Spleen (tissue), 11 donors: Measurements from ENCODE around the gene SMARCA1. TPM values are rescaled to one million over a fixed set of nuclear protein-coding genes. Genes with fewer than 3 reads are reported as not detected.
A peak's percentile ranks its signal among the peaks of the same experiment; 100 is the strongest.

ENCODE experiments used
- DNase-seq: peaks from one replicate; pipeline ENCODE4 v3.0.0-alpha.2; 2020
- H3K27ac ChIP-seq, 8 donors: fragments of 200-600 bp; sonication (generic) in 7 of 8; 1 replicate in 4 of 8; 2 replicates in 4 of 8; pipeline versions ENCODE4 v1.5.0 to v1.8.0; 2016 to 2021; ENCODE audit warnings: inconsistent platforms in 4 of 8, mild to moderate bottlenecking in 4 of 8, moderate library complexity in 1 of 8
- H3K27me3 ChIP-seq, 7 donors: fragments of 200-600 bp; sonication (generic) in 6 of 7; replicated peaks in 1 of 7; 1 replicate in 4 of 7; 2 replicates in 3 of 7; pipeline versions ENCODE4 v1.5.0 to v1.8.0; 2016 to 2021; ENCODE audit warnings: inconsistent platforms in 3 of 7, mild to moderate bottlenecking in 1 of 7
- H3K36me3 ChIP-seq, 6 donors: fragments of 200-600 bp; sonication (generic) in 5 of 6; 1 replicate in 4 of 6; 2 replicates in 2 of 6; pipeline versions ENCODE4 v1.5.0 to v1.8.0; 2016 to 2021; ENCODE audit warnings: inconsistent platforms in 2 of 6
- H3K4me1 ChIP-seq, 6 donors: fragments of 200-600 bp; sonication (generic) in 5 of 6; 1 replicate in 3 of 6; 2 replicates in 3 of 6; pipeline versions ENCODE4 v1.5.0 to v1.8.0; 2016 to 2021; ENCODE audit warnings: inconsistent platforms in 3 of 6
- H3K4me3 ChIP-seq, 8 donors: fragments of 200-600 bp; sonication (generic) in 7 of 8; 1 replicate in 4 of 8; 2 replicates in 4 of 8; pipeline versions ENCODE4 v1.5.0 to v1.8.0; 2016 to 2021; ENCODE audit warnings: inconsistent platforms in 4 of 8, mild to moderate bottlenecking in 4 of 8, moderate library complexity in 2 of 8
- H3K9me3 ChIP-seq, 8 donors: fragments of 200-600 bp; sonication (generic) in 7 of 8; 1 replicate in 4 of 8; 2 replicates in 4 of 8; pipeline versions ENCODE4 v1.5.0 to v1.8.0; 2016 to 2021; ENCODE audit warnings: inconsistent platforms in 4 of 8
- CTCF ChIP-seq, 11 experiments: fragments of 200-600 bp in 7 of 11; fragments of 450-650 bp in 4 of 11; sonication (generic) in 4 of 11; IDR thresholded peaks in 8 of 11; conservative IDR thresholded peaks in 3 of 11; 1 replicate in 7 of 11; 2 replicates in 4 of 11; pipeline versions ENCODE4 v1.4.0 to v1.8.0; 2016 to 2021; ENCODE audit warnings: antibody characterized with exemption in 11 of 11, inconsistent platforms in 4 of 11, mild to moderate bottlenecking in 1 of 11
- POLR2A ChIP-seq, 3 donors: fragments of 450-650 bp; IDR thresholded peaks; one replicate each; pipeline ENCODE4 v1.5.1; 2017; ENCODE audit warnings: antibody characterized with exemption in 3 of 3, mild to moderate bottlenecking in 1 of 3
- POLR2AphosphoS5 ChIP-seq, 3 donors: sonication (generic); formaldehyde crosslinking; IDR thresholded peaks; one replicate each; pipeline ENCODE4 v1.5.1; 2017; ENCODE audit warnings: antibody characterized with exemption in 3 of 3
- WGBS, 5 donors: extraction: QIAGEN DNeasy Blood & Tissue Kit in 3 of 5; methylation state at CpG; one replicate each; pipeline versions ENCODE4 v1.1.5 to v1.1.7; 2013 to 2018; 5-methylcytosine and 5-hydroxymethylcytosine counted together
- intact Hi-C: fragments of 100-400 bp; cut with DNase I; formaldehyde crosslinking; loops from one replicate; pipeline ENCODE4 v1.15.0; 2023; ENCODE audit warnings: low total_unique reads
- polyA plus RNA-seq, 3 donors: library from polyadenylated mRNA; stranded (reverse); fragments of 200-250 nt; gene quantifications; one replicate each; pipeline ENCODE4 v1.2.1, GENCODE V29; 2013
- total RNA-seq, 7 donors: library from RNA; depleted of rRNA in 3 of 7; stranded (reverse); fragments of >200 nt in 3 of 7; fragmentation: NEBNext Ultra II Directional in 4 of 7; extraction: Animal tissue kit (Norgen Biotek cat#: 25700) in 4 of 7; gene quantifications; one replicate each; pipeline versions ENCODE4 v1.1.0 to v1.2.1, GENCODE V29; 2016 to 2021
- donor health status: healthy with polysubstance abuse.
- donor health status: DM: no; HTN: no; CAD: no; lungs with moderate emphysema.
- donor health status: DM: no; HTN: no; CAD: no.
- donor health status: Bipolar disorder and iron deficiency.
- donor health status: healthy.
- donor health status: DM: no; HTN: no; CAD: no.
- donor health status: DM: yes; HTN: yes; CAD: no.

Gene SMARCA1
- total and polyA plus RNA-seq, 10 donors, result 2.5 to 25.3 (median 15.8) TPM

GRCh38 chrX:129553619-129554288 lies 30.5 kb upstream of the SMARCA1 start:
- TF ChIP-seq CTCF (IDR thresholded peaks at IDR 0.05 in 8 of 11, conservative IDR thresholded peaks at IDR 0.05 in 3 of 11) (no peak), POLR2AphosphoS5 (IDR thresholded peaks at IDR 0.05) (no peak), POLR2A (IDR thresholded peaks at IDR 0.05) (no peak)
- no peak for DNase-seq
- intact Hi-C loops, result no loop called here
- Histone ChIP-seq H3K27ac (peak overlapping the region in 2 of 8 donors; percentile 30 to 37), H3K36me3 (peaks cover 0 to 19% (median 0%) of the 10 kb centered on the region in 6 donors), H3K9me3 (no peaks in the 10 kb centered on the region), H3K4me3 (no peak overlapping the region), H3K4me1 (no peaks in the 10 kb centered on the region), H3K27me3 (peaks cover 0 to 7% (median 0%) of the 10 kb centered on the region in 7 donors)
- WGBS, 5 donors, result 43 to 58% (median 55%) methylated on average over 3 of the region's 3 CpGs

- H3K4me3 ChIP-seq, result no peak overlapping the region
- H3K27me3 ChIP-seq, result peaks cover 0 to 7% (median 0%) of the 10 kb centered on the region in 7 donors
- peaks cover 0 to 4% (median 0%) of the 10 kb centered on the region in 6 donors for H3K36me3 ChIP-seq
- intact Hi-C loops, result no loop called here
- no peak for TF ChIP-seq POLR2AphosphoS5 (IDR thresholded peaks at IDR 0.05)
- H3K27ac ChIP-seq, result no peak overlapping the region
- H3K9me3 ChIP-seq, result no peaks in the 10 kb centered on the region
- no peaks in the 10 kb centered on the region for H3K4me1 ChIP-seq
- 58 to 100% (median 92%) methylated on average over 1 of the region's 1 CpG for WGBS, 5 donors
- DNase-seq, result no peak
Observed at GRCh38 chrX:129549124-129549523, 25.8 kb upstream of the SMARCA1 start.

- intact Hi-C loops, result no loop called here
- Histone ChIP-seq H3K4me3 (no peak overlapping the region), H3K36me3 (peaks cover 0 to 4% (median 0%) of the 10 kb centered on the region in 6 donors), H3K9me3 (no peaks in the 10 kb centered on the region), H3K27ac (no peak overlapping the region), H3K27me3 (no peaks in the 10 kb centered on the region), H3K4me1 (peaks cover 0 to 8% (median 1%) of the 10 kb centered on the region in 6 donors)
- 48 to 78% (median 74%) methylated on average over 1 of the region's 1 CpG for WGBS, 5 donors
- no peak for DNase-seq
- TF ChIP-seq CTCF (IDR thresholded peaks at IDR 0.05 in 8 of 11, conservative IDR thresholded peaks at IDR 0.05 in 3 of 11) (no peak), POLR2AphosphoS5 (IDR thresholded peaks at IDR 0.05) (no peak), POLR2A (IDR thresholded peaks at IDR 0.05) (no peak)
Observed at GRCh38 chrX:129545408-129545807, 22.1 kb upstream of the SMARCA1 start.

- intact Hi-C loops, result no loop called here
Observed at GRCh38 chrX:129544780-129545179, 21.5 kb upstream of the SMARCA1 start.

More at GRCh38 chrX:129544780-129545179, 21.5 kb upstream of the SMARCA1 start:
- TF ChIP-seq POLR2A (IDR thresholded peaks at IDR 0.05), result no peak
- no peak for TF ChIP-seq CTCF (IDR thresholded peaks at IDR 0.05 in 8 of 11, conservative IDR thresholded peaks at IDR 0.05 in 3 of 11)
- no peak for TF ChIP-seq POLR2AphosphoS5 (IDR thresholded peaks at IDR 0.05)
- peaks cover 0 to 3% (median 0%) of the 10 kb centered on the region in 7 donors for H3K27me3 ChIP-seq
- H3K4me3 ChIP-seq, result no peak overlapping the region
- 83 to 95% (median 92%) methylated on average over 2 of the region's 2 CpGs for WGBS, 5 donors
- peaks cover 0 to 8% (median 1%) of the 10 kb centered on the region in 6 donors for H3K4me1 ChIP-seq
- H3K27ac ChIP-seq, result no peak overlapping the region
- no peaks in the 10 kb centered on the region for H3K9me3 ChIP-seq
- H3K36me3 ChIP-seq, result peaks cover 0 to 4% (median 0%) of the 10 kb centered on the region in 6 donors
- DNase-seq, result no peak
